Measurements from ENCODE around the gene CORIN. TPM values are rescaled to one million over a fixed set of nuclear protein-coding genes. Genes with fewer than 3 reads are reported as not detected.

CORIN gene
- total and polyA plus RNA-seq, 2 experiments from 2014 or later: not detected

GRCh38 chr4:47624031-47624441 lies 213.8 kb downstream of the CORIN start:
- H3K27ac ChIP-seq (ENCODE audit: low read depth): no peak overlapping the region
- no peaks in the 10 kb centered on the region for H3F3A ChIP-seq (replicated peaks; ENCODE audit: low read depth)
- no peaks in the 10 kb centered on the region for H3K4me1 Mint-ChIP-seq
- H3K4me1 ChIP-seq (ENCODE audit: insufficient read depth): no peaks in the 10 kb centered on the region
- DNase-seq (ENCODE audit: low spot score) (no peak), ATAC-seq (no peak)
- no peaks in the 10 kb centered on the region for H3K79me2 ChIP-seq (replicated peaks; ENCODE audit: insufficient read depth)
- no peaks in the 10 kb centered on the region for H3K36me3 Mint-ChIP-seq (ENCODE audit: low read depth)
- H3K27me3 Mint-ChIP-seq (ENCODE audit: insufficient read depth, low read depth, poor library complexity): no peaks in the 10 kb centered on the region
- no peak overlapping the region for H3K4me2 ChIP-seq
- H3K27ac Mint-ChIP-seq: no peak overlapping the region
- H3K4me3 ChIP-seq: no peak overlapping the region
- H3K9me2 ChIP-seq (ENCODE audit: insufficient read depth): no peaks in the 10 kb centered on the region
- no peaks in the 10 kb centered on the region for H4K20me1 ChIP-seq (replicated peaks; ENCODE audit: insufficient read depth)
- H3K27me3 ChIP-seq (ENCODE audit: insufficient read depth): no peaks in the 10 kb centered on the region
- no peak overlapping the region for H2AFZ ChIP-seq
- H3K36me3 ChIP-seq (ENCODE audit: insufficient read depth): no peaks in the 10 kb centered on the region
- H3K9me3 Mint-ChIP-seq: no peaks in the 10 kb centered on the region
- no peak overlapping the region for H3K4me3 Mint-ChIP-seq
- TF ChIP-seq EZH2 (IDR thresholded peaks at IDR 0.05; ENCODE audit: low read depth, unreplicated experiment): no peak
- TF ChIP-seq REST (IDR thresholded peaks at IDR 0.05; ENCODE audit: unreplicated experiment): no peak
- no peak for TF ChIP-seq ZNF462 (CRISPR knock-in tag; IDR thresholded peaks at IDR 0.05)
- TF ChIP-seq EZH2phosphoT487 (IDR thresholded peaks at IDR 0.05; ENCODE audit: unreplicated experiment): no peak
- TF ChIP-seq ETS1 (IDR thresholded peaks at IDR 0.05): no peak
- TF ChIP-seq NANOG (IDR thresholded peaks at IDR 0.05; ENCODE audit: borderline replicate concordance): no peak
- TF ChIP-seq CREB1 (CRISPR knock-in tag; IDR thresholded peaks at IDR 0.05; ENCODE audit: low read depth): no peak
- TF ChIP-seq CTCF (conservative IDR thresholded peaks at IDR 0.05; ENCODE audit: low read depth in 2 of 2): no peak
- no peak for TF ChIP-seq STAT1 (IDR thresholded peaks at IDR 0.05; ENCODE audit: unreplicated experiment)
- no peak for TF ChIP-seq POLR2AphosphoS5 (IDR thresholded peaks at IDR 0.05; ENCODE audit: low read depth)
- TF ChIP-seq ZNF331 (CRISPR knock-in tag; IDR thresholded peaks at IDR 0.05; ENCODE audit: low read depth): no peak
- TF ChIP-seq ZNF114 (CRISPR knock-in tag; IDR thresholded peaks at IDR 0.05): no peak
- TF ChIP-seq JUNB (IDR thresholded peaks at IDR 0.05; ENCODE audit: unreplicated experiment): no peak

Measured in GM23338 (cell line).